ENCODE results near the gene MTSS2.

MTSS2 gene

DNA sequence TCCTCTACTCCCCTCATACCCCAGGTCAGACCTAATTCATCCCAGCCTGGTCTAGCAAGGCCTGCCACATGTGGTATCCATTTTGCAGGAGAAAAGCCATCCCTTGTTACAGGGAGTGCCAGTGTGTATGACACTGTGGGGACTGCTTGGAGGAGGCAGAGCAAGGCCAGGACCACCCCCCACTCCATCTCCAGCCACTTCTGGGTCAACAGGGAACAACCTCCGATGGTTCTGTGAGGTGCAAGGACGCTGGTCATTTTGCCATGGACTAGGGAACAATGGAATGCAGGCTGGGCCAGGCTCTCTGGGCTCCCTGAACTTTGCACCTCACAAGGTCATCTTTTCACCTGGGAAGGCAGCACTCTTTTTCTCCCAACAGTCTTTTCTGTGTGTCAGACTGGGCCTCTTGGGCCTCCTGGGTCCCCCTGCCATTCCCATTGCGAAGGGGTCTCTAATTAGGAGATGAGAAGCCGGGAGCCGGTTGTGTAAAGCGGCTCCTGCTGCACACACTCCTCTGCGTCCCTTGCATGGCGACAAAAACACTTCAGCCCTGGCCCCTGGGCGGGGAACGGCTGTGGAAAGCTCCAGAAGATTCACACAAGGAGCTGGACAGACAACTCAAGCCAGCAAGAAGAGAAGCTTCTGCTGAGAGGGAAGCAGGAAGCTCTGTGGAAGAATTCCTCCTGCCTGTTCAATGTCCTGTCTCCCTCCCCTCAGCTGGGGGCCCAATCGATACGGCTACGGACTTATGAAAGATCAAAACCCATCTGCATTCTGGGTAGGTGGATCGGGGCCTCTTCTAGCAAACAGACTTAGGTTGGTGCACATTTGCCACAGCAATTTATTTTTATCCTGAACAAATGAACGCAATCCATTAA is 38.5 kb upstream of the MTSS2 start:
- Histone ChIP-seq H3K36me3 (peaks cover 0 to 35% (median 29%) of the 10 kb centered on the region in 3 donors), H3K4me3 (no peak overlapping the region), H3K27ac (peak overlapping the region; percentile 78 to 86), H3K9me3 (no peaks in the 10 kb centered on the region), H3K27me3 (no peaks in the 10 kb centered on the region), H3K4me1 (peaks cover 0 to 23% (median 18%) of the 10 kb centered on the region in 4 donors)
- TF ChIP-seq, protein P1, sequence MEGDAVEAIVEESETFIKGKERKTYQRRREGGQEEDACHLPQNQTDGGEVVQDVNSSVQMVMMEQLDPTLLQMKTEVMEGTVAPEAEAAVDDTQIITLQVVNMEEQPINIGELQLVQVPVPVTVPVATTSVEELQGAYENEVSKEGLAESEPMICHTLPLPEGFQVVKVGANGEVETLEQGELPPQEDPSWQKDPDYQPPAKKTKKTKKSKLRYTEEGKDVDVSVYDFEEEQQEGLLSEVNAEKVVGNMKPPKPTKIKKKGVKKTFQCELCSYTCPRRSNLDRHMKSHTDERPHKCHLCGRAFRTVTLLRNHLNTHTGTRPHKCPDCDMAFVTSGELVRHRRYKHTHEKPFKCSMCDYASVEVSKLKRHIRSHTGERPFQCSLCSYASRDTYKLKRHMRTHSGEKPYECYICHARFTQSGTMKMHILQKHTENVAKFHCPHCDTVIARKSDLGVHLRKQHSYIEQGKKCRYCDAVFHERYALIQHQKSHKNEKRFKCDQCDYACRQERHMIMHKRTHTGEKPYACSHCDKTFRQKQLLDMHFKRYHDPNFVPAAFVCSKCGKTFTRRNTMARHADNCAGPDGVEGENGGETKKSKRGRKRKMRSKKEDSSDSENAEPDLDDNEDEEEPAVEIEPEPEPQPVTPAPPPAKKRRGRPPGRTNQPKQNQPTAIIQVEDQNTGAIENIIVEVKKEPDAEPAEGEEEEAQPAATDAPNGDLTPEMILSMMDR (IDR thresholded peaks at IDR 0.05): no peak
- intact Hi-C loops (cut with DNase I; ENCODE audit: low total_unique reads): no loop called here
- DNase-seq: no peak

DNA sequence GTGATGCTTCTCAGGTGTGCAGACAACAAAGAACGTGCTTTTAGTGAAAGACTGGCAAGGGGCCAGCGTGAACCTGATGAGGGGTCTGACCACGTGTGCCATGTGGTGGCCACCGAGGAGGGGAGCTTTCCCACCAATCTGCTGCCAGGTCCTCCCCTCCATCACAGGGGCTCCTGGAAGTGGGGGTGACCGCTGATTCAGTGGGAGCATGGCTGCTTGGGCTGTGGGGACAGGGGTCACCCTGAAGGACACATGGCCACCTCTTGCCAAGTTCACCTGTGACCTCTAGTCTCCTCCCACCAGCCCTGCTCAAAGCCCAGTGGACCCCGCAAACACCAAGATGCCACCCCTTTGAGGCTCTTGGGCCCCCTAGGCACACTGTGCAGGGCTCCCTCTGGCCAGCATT is 37.9 kb upstream of the MTSS2 start:
- no peak overlapping the region for H3K4me3 ChIP-seq
- H3K27ac ChIP-seq: no peak overlapping the region
- no peak for DNase-seq
- TF ChIP-seq, protein P1 (IDR thresholded peaks at IDR 0.05): no peak
- intact Hi-C loops (cut with DNase I; ENCODE audit: low total_unique reads): no loop called here
- peaks cover 0 to 31% (median 29%) of the 10 kb centered on the region in 3 donors for H3K36me3 ChIP-seq
- no peaks in the 10 kb centered on the region for H3K27me3 ChIP-seq
- H3K9me3 ChIP-seq: no peaks in the 10 kb centered on the region
- peaks cover 0 to 23% (median 18%) of the 10 kb centered on the region in 4 donors for H3K4me1 ChIP-seq

DNA sequence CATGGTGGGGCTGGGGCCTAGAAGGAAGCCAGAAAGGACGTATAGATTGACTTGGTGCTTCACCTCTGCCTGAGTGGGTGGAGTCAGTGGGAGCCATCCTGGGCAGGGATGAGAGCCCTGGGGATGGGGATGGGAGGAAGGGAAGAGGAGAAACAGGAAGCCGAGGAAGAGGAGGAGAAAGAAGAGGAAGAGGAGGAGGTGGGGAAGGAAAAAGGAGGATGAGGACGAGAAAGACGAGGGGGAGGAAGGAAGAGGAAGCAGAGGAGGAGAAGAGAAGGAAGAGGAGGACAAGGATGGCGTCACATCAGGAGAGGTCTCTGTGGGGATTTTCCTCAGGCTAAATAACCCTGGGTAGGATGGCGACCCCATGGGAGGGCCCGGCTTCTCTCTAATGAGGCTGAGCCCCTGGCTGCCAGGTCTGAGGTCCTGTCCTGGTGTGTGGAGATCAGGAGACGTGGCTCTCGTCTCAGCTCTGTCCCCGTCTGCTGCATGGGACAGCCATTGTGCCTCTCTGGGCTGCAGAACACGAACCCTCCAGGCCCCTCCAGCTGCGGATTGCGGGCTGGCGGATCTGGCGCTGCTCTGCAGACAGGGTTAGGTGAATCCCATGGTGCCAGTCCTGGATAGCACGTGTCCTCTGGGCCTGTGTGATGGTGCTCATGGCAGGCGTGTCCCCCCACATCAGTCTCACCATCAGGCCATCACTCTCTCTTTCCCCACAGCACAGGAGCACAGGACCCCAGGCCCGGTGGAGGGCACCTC is 35.5 kb upstream of the MTSS2 start:
- no peaks in the 10 kb centered on the region for H3K9me3 ChIP-seq
- H3K27ac ChIP-seq: no peak overlapping the region

DNA sequence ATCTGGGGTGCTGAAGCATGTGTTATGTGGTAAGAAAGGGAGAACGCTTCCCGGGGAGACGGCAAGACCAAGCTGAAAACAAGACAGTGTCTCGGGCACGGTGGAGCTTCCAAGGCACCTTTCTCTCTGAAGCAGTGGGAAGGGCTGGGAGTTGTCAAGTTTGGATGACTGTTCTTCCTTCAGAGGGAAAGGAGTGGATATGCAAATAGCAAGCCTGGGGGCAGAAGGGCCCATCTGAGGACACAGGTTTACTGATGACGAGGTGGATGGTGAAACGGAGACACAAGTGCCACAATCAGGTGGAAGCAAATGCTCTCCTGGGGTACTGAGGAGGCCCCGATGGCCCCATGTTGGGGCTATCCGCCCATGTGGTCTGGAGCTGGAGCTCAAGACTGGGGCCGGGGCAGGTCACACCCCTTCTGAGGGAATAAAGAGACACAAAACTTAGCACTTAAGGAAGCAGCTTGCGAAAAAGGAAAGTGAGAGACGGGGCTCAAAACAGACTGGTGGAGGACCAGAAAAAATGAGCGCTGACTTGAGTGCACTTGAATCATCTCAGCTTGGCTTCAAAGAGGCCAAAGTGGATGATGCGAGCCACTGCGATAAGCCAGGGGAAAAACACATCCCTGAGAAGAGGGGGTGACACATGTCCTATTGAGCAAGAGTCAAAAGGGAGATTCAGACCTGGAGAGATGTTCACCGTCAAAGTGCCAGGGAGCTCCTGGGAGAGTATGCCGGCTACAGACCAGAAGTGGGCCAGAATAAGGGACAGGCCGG is 34.8 kb upstream of the MTSS2 start:
- H3K27ac ChIP-seq: no peak overlapping the region
- intact Hi-C loops (cut with DNase I; ENCODE audit: low total_unique reads): no loop called here

More for the DNA sequence above, 35.5 kb upstream of the MTSS2 start:
- peaks cover 0 to 23% (median 13%) of the 10 kb centered on the region in 4 donors for H3K4me1 ChIP-seq
- no peak overlapping the region for H3K4me3 ChIP-seq
- intact Hi-C loops (cut with DNase I; ENCODE audit: low total_unique reads): no loop called here
- no peak for DNase-seq
- peaks cover 0 to 25% (median 25%) of the 10 kb centered on the region in 3 donors for H3K36me3 ChIP-seq
- TF ChIP-seq, protein P1 (IDR thresholded peaks at IDR 0.05): no peak
- H3K27me3 ChIP-seq: no peaks in the 10 kb centered on the region

More for the DNA sequence above, 34.8 kb upstream of the MTSS2 start:
- TF ChIP-seq, protein P1 (IDR thresholded peaks at IDR 0.05): no peak
- Histone ChIP-seq H3K9me3 (no peaks in the 10 kb centered on the region), H3K27me3 (no peaks in the 10 kb centered on the region), H3K36me3 (peaks cover 0 to 25% (median 25%) of the 10 kb centered on the region in 3 donors), H3K4me3 (no peak overlapping the region), H3K4me1 (peaks cover 0 to 23% (median 13%) of the 10 kb centered on the region in 4 donors)
- no peak for DNase-seq
